ENCODE data around the gene ICOS.

GRCh38 chr2:203904022-203904421, 32.5 kb upstream of the ICOS start:
- no peak for TF ChIP-seq CTCF (IDR thresholded peaks at IDR 0.05)
- no peak for TF ChIP-seq ZFX (IDR thresholded peaks at IDR 0.05; ENCODE audit: borderline replicate concordance)

Data from 22Rv1 (cell line).